GM08714 (cell line): ENCODE data around the gene BMP10.

Experiments
- H3K4me3 ChIP-seq: fragments of 200-500 bp; sonication (Bioruptor generic); 2 replicates; pipeline ENCODE4 v1.5.1; 2014; ENCODE audit warnings: mild to moderate bottlenecking, low read length, inconsistent platforms
- ZNF274 ChIP-seq: IDR thresholded peaks from 2 replicates; pipeline ENCODE4 v1.6.1; 2012; ENCODE audit warnings: mild to moderate bottlenecking, low read depth, low read length

BMP10 gene, protein sequence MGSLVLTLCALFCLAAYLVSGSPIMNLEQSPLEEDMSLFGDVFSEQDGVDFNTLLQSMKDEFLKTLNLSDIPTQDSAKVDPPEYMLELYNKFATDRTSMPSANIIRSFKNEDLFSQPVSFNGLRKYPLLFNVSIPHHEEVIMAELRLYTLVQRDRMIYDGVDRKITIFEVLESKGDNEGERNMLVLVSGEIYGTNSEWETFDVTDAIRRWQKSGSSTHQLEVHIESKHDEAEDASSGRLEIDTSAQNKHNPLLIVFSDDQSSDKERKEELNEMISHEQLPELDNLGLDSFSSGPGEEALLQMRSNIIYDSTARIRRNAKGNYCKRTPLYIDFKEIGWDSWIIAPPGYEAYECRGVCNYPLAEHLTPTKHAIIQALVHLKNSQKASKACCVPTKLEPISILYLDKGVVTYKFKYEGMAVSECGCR

DNA sequence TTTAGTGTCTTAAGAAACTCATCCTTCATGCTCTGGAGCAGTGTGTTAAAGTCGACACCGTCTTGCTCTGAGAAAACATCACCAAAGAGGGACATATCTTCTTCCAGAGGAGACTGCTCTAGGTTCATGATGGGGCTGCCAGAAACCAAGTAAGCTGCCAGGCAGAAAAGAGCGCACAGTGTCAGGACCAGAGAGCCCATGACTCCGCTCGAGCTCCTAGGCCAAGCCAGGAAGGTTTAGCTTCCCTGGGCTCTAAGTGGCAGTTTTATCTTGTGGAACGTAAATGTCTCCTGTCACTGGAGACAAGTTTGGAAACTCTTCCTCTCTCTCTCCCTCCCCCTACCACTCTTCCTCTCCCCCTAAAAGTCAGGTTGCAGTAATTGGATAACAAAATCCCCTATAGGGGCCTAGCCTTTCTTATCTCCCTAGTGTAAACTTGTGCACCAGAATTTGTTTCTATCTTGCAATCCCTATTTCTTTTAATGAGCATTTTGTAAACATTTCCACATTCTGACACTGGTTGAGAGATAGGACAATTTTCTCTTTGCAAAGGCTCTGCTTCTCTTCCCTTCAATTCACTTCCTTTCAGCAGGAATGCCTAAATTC lies at the start of gene BMP10:
BMP10 (minus strand) TSS at position 239 of the 606 bp plus-strand sequence; CDS start at position 200, 39 bp downstream.
- H3K4me3 ChIP-seq: no peak within 1 kb of the TSS
- no peak for TF ChIP-seq ZNF274

DNA sequence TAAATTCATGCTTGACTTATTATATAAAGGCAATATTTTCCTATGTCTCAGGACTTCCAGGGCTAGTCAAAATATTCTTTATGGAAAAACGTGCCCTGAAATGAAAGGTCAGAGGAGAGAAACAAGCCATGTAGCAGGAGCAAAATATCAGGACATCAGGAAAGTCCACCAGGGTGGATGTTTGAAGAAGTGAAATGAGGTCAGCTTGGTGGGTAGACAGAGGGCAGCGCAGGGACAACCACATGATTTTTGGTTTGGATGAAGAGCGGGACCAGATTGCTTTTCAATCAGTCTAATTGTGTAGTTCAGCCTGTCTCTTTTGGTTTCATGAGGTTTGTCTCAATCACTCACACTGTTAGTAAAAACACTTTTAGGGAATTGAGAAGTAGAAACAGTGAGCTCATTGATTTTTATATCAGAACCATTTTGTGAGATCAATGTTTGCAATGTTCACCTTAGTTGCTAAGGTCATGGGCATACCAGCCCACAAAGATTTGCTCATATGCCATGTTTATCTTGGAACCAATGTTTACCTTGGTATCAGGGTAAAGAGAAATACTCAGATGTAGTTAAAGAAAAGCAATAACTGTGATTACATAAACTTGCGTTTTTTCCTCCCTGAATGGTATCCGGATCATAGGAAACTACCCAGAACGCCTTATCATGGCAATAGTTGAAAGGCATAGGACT lies 49.4 kb upstream of the BMP10 start:
- no peak overlapping the region for H3K4me3 ChIP-seq
- no peak for TF ChIP-seq ZNF274

GRCh38 chr2:68918497-68918896 lies 47.3 kb upstream of the BMP10 start:
- no peak for TF ChIP-seq ZNF274

DNA sequence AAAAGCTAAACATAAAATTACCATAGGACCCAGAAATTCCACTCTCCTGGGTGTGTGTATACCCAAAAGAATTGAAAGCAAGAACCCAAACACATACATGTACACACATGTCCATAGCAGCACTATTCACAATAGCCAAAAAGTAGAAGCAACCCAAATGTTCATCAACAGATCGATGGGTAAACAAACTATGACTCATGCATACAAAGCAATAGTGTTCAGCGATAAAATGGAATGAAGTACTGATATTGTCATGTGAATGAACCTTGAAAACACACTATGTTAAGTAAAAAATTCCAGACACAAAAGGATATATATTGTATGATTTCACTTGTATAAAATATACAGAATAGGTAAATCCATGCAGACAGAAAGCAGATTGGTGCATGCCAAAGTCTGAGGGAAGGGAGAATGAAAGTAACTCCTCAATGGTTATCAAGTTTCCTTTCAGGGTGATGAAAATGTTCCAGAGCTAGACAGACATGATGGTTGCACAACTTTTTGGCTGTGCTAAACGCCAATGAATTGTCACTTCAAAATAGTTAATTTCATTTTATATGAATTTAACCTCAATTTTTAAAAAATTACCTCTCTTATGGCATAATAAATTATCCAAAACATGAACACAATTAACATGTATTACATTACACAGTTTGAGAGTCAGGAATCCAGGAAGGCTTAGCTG lies 46.0 kb upstream of the BMP10 start:
- TF ChIP-seq ZNF274: no peak
- H3K4me3 ChIP-seq: no peak overlapping the region

More at GRCh38 chr2:68918497-68918896, 47.3 kb upstream of the BMP10 start:
- no peak overlapping the region for H3K4me3 ChIP-seq

DNA sequence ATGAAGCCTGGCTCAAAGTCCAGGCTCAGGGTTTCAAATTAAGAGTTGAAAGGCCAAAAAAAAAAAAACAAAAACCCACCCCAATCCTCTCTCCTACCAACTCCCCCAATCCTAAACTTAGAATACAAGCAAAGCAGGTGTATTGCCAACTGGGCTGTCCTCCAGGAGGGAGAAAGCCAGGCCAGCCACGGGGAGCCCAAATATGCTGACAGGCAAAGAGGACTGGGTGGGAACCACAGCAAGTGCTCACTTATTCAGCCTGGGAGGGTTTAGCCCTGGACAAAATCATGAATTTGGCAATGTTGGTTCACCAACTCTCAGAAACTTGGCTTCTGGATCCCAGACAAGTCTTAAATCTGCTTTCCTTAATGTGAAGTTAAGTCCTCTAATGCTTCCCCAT lies 45.0 kb upstream of the BMP10 start:
- no peak for TF ChIP-seq ZNF274

DNA sequence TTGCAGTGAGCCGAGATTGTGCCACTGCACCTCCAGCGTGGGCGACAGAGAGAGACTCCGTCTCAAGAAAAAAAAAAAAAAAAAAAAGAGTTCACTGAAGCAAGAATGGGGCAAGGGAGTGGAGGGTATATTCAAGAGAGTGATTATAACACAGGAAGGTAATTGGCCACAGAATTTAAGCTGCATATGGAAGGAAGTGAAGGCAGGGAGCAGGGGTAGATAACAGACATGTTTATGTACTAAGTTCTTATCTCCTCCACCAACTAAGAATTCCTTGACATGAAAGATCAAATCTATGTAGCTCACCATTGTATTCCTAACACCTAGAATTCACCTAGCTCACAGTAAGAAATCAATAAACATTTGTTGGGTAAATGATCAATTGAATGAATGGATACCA lies 44.2 kb upstream of the BMP10 start:
- no peak overlapping the region for H3K4me3 ChIP-seq
- no peak for TF ChIP-seq ZNF274

More for the DNA sequence above, 45.0 kb upstream of the BMP10 start:
- H3K4me3 ChIP-seq: no peak overlapping the region

GRCh38 chr2:68913359-68913758 lies 42.2 kb upstream of the BMP10 start:
- no peak overlapping the region for H3K4me3 ChIP-seq
- TF ChIP-seq ZNF274: no peak

DNA sequence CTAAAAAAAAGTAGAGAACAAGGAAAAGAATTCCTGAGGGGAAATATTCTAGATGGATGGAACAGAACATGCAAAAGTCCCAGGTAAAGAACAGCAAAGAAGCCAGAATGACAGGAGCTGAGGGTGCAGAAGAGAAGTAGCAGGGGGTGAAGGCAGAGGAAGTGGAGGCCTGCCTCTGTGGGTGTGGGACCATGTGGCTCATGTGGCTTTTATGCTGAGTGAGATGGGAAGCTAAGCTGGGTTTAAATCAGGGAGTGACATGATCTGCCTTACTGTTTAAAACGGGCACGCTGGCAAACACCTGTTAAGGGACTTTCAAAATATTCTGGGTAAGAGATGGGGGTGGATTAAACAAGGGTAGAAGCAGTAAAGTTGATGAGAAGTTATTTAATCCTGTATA lies 41.5 kb upstream of the BMP10 start:
- H3K4me3 ChIP-seq: no peak overlapping the region
- TF ChIP-seq ZNF274: no peak

DNA sequence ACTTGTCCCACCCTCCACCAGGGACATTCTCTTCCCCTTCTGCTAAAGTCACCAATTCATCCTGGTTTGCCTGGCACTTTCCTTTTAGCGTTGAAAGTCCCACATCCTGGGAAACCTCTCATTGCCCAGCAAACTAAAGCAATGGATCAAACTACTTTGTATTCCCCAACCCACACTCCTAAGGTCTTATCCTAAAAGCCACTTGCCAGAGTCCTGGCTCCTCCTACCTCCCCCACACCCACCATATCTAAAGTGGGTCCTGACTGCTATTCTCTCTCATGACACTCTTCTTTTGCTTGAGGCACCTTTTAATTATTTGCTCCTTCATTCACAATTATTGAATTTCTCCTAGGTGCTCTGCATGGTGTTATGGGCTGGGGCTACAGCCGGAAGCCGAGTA lies 40.9 kb upstream of the BMP10 start:
- no peak overlapping the region for H3K4me3 ChIP-seq
- no peak for TF ChIP-seq ZNF274

- no peak for TF ChIP-seq ZNF274
- H3K4me3 ChIP-seq: no peak overlapping the region
Observed at GRCh38 chr2:68911709-68912108, 40.5 kb upstream of the BMP10 start.

DNA sequence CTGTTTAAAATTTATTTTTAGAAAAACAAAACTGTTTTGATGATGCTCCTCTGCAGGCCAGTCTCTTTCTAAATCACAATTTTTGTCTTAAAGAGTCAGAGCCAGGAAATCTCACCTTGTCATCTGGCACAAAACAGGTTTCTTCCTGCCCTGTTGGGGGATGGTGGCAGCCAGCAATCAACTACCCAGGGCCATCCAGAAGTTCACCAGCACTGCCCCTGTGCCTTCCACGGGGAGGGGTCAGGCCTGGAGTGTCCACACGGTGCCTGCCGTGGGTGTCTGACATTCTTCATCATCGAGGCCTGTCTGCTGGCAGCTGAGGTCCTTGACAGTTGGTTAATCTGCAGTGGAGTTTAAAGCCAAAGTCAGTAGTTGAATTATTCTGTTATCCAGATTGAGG lies 40.0 kb upstream of the BMP10 start:
- TF ChIP-seq ZNF274: no peak
- no peak overlapping the region for H3K4me3 ChIP-seq

GRCh38 chr2:68909793-68910674 lies 38.8 kb upstream of the BMP10 start:
- H3K4me3 ChIP-seq: no peak overlapping the region
- no peak for TF ChIP-seq ZNF274

GRCh38 chr2:68908392-68908970 lies 37.3 kb upstream of the BMP10 start:
- TF ChIP-seq ZNF274: no peak
- no peak overlapping the region; the same call in 1 of the 2 replicates for H3K4me3 ChIP-seq

DNA sequence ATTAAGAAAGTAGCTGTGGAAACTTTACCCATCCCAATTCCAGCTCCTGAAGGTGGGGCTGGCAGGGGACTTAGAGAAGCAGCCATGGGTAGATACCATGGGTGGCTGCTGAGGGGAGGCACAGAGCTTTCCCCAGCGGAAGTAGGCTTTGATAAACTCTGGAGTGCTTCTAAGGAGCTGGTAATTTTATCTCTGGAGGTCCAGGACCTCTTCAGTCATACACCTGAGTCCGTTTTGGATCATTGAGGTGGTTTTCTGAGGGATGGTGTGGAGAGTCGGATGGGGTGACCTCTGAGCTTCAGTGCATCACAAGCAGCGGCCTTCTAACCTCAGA lies 36.7 kb upstream of the BMP10 start:
- H3K4me3 ChIP-seq: no peak overlapping the region; the same call in 1 of the 2 replicates
- no peak for TF ChIP-seq ZNF274
